Posterior vena cava (tissue), 2 donors: Measurements from ENCODE around the gene HOXD10. TPM values are rescaled to one million over a fixed set of nuclear protein-coding genes. Genes with fewer than 3 reads are reported as not detected.

ENCODE experiments used
- DNase-seq: peaks from one replicate; pipeline ENCODE4 v3.0.0-alpha.2; 2020; ENCODE audit warnings: low spot score
- intact Hi-C, 2 donors: fragments of 100-400 bp; cut with DNase I; formaldehyde crosslinking; loops; one replicate each; pipeline versions ENCODE4 v1.14.1 to v1.14.2; 2022 to 2023
- microRNA-seq, 2 donors: library from miRNA; unstranded; fragments of <30 nt; microRNA quantifications; one replicate each; pipeline ENCODE4 v1.2.0, GENCODE V29; 2020 to 2021; ENCODE audit warnings: borderline microRNAs expressed in 2 of 2
- total RNA-seq, 2 donors: library from RNA; stranded (reverse); fragmentation: NEBNext Ultra II Directional; extraction: Animal tissue kit (Norgen Biotek cat#: 25700); gene quantifications; one replicate each; pipeline ENCODE4 v1.2.1, GENCODE V29; 2021
- donor health status: DM: yes; HTN: yes; CAD: no.
- donor health status: DM: yes; HTN: yes; CAD: no.

HOXD10 gene
- total RNA-seq, 2 donors from 2014 or later: 1.6 to 10.1 TPM

DNA sequence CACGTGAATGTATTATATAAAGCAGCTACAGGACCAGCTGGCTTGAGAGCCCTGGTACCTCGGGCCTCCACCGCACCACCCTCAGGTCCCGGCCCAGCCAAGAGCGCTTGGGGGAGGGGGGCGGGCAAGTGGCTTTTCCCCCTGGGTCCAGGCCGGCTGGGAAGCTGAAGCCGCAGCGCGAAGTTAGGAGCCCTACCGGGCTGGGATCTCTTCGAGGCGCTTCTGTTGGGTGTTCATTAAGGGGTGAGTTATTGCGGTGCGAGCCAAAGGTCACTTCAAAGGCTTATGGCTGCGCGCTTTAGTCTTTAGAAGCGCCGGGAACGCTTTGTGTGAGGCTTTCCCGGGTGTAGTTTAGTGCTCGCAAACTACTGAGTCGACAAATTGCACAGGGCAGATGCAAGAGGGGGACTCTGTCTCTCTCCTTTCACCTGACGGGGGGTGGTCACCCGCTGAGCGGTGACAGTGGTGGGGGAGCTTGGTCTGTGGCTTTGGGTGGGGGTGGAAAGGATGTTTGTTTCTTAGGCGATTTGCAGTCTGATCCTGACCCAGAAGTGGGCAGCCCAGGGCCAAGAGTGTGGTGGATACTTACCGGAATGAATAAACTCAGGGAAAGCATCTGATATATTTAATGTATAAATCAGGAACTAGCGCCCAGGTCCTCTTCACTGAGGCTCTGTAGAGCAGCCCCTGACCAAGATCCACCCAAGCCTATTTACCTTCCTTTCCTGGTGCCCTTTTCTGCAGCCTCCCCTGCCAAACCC lies 46.5 kb downstream of the HOXD10 start:
- no peak for DNase-seq
- intact Hi-C loops: no loop called here

DNA sequence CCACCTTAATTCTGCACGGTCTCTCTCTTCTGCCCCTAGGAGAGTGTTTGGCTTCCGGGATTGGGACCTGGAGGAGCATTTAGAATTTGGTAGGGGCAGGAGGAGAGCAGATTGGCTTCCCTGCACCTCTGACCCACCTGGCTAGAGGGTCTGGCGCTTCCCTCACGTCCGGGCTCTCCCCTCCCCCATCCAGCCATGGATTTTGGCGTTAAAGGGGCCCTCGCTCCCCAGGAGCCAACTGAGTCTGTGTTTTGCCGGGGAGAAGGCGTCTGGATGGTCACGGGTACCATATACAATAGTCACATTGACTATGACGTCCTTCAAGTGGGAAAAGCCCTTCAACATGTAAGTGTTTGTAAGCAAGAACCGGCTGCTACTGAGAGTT lies 47.1 kb downstream of the HOXD10 start:
- no peak for DNase-seq
- intact Hi-C loops: no loop called here

DNA sequence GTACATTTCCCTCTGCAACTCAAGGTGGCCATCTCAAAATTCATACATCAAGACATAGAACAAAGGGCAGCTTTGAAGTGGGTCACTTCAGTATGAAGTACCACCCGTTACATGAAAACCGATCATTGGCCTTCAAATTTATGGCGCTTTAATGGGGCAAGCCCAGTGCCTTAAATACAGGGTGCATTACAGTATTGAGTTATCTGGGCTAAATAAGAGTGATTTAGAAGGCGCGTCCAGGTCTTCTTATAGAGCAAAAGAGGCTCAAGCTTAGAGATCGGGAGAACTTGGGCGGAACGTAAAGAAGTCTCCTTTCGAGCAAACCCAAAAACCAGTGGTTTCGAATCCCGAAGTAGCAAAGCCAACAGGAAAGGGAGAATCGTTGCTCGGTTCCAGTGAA lies 47.6 kb downstream of the HOXD10 start:
- DNase-seq: no peak
- intact Hi-C loops: no loop called here

GRCh38 chr2:176164611-176165369 lies 48.2 kb downstream of the HOXD10 start:
- no peak for DNase-seq
- intact Hi-C loops: no loop called here

GRCh38 chr2:176165370-176166050 lies 48.9 kb downstream of the HOXD10 start:
- intact Hi-C loops: no loop called here
- DNase-seq: no peak

DNA sequence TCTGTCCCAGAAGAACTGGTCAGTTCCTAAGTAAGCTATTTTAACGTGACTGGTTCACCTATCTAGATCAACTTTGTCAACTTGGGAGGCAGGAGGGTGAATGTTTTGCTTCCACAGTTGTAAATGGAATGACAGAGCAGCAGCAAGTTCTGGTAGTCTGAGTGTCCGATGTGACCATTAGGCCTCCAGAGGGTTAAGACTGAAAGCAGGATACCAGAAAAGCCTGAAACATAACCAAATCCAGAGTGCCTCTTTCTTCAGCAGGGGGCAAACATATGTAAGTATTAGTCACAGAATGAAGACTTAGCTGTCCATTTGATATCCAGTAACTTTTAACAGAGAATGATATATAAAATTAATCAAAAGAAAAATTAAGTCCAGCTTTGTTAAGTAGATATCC lies 49.7 kb downstream of the HOXD10 start:
- intact Hi-C loops: no loop called here
- no peak for DNase-seq

GRCh38 chr2:176167398-176167797 lies 50.8 kb downstream of the HOXD10 start:
- no peak for DNase-seq
- intact Hi-C loops: no loop called here

DNA sequence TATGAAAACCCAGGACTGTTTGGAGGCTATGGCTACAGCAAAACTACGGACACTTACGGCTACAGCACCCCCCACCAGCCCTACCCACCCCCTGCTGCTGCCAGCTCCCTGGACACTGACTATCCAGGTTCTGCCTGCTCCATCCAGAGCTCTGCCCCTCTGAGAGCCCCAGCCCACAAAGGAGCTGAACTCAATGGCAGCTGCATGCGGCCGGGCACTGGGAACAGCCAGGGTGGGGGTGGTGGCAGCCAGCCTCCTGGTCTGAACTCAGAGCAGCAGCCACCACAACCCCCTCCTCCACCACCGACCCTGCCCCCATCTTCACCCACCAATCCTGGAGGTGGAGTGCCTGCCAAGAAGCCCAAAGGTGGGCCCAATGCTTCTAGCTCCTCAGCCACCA lies 52.6 kb downstream of the HOXD10 start:
- intact Hi-C loops: no loop called here

More for the DNA sequence above, 52.6 kb downstream of the HOXD10 start:
- DNase-seq: no peak

Small RNAs within 50 kb of the gene (microRNA-seq; reads per million reads assigned to microRNA genes)
- gene MIR10B: 26,410 to 33,177 reads per million in 2 donors

Other genes starting within 250 kb of the HOXD10 start
- 10 to 100 TPM; 30.5 to 37.2 TPM for gene LNPK, start 114.5 kb upstream of the HOXD10 start, total RNA-seq
- gene EVX2, start 32.8 kb upstream of the HOXD10 start, total RNA-seq: not detected
- gene HOXD13, start 24.1 kb upstream of the HOXD10 start, total RNA-seq: not detected
- not detected for gene HOXD12, start 17.0 kb upstream of the HOXD10 start, total RNA-seq
- 1 to 10 TPM in 1 of 2 donors, under 1 TPM in 1; 0.32 to 5.3 TPM for gene HOXD11, start 9.5 kb upstream of the HOXD10 start, total RNA-seq
- 10 to 100 TPM in 1 of 2 donors, 1 to 10 TPM in 1; 7.9 to 12.0 TPM for gene HOXD9, start 5.9 kb downstream of the HOXD10 start, total RNA-seq
- 10 to 100 TPM; 30.6 to 31.3 TPM for gene HOXD8, start 12.9 kb downstream of the HOXD10 start, total RNA-seq
- gene HOXD4, start 34.8 kb downstream of the HOXD10 start, total RNA-seq: 1 to 10 TPM; 7.2 to 9.9 TPM
- gene HOXD3, start 40.5 kb downstream of the HOXD10 start, total RNA-seq: 10 to 100 TPM in 1 of 2 donors, 1 to 10 TPM in 1; 9.0 to 10.9 TPM
- under 1 TPM; 0.46 to 0.48 TPM for gene HOXD1, start 71.9 kb downstream of the HOXD10 start, total RNA-seq
- 10 to 100 TPM; 18.7 to 20.1 TPM for gene MTX2, start 152.7 kb downstream of the HOXD10 start, total RNA-seq